ENCODE measurements around the gene RPL31.

RPL31 gene

DNA sequence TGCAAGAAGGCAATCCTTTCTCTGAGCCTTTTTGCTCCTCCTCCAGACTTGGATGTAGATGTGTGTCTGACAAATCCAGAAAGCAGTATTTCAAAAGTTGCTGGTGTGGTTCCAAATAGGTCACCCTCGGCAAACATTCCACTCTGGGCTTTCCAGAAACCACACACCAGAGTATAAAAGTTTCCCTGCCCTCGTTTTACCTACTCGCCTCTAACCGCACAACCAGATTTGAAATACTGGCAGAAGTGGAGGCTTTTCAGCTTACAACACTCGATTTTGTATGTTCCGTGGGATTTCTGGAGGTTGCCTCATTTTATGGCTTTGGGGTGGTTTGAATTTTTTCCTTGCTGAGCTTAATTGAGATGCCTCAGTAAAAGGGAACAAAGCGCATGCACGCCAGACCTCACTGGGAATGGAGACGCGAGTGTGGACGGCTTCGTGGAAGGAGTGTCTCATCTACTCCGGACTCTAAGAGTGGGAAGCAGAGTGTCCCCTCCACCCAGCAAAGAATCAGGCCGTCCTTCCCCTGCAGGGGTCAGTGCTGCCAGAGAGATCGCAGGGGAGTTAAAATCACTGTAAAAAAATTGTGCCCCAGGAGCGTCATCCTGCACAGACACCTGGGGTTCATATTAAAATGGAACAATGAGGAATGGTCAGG lies 44.0 kb upstream of the RPL31 start:
- no peak for TF ChIP-seq CTCF (conservative IDR thresholded peaks at IDR 0.05; ENCODE audit: low read depth, low read length)
- DNase-seq (ENCODE audit: low read depth) = peak; percentile 85
- H3K4me3 ChIP-seq (ENCODE audit: low read depth, low read length) = no peak overlapping the region

- H3K4me3 ChIP-seq (ENCODE audit: low read depth, low read length) = no peak overlapping the region
- no peak for TF ChIP-seq CTCF (conservative IDR thresholded peaks at IDR 0.05; ENCODE audit: low read depth, low read length)
- DNase-seq (ENCODE audit: low read depth) = no peak
Observed at GRCh38 chr2:100959225-100959880, 42.7 kb upstream of the RPL31 start.

DNA sequence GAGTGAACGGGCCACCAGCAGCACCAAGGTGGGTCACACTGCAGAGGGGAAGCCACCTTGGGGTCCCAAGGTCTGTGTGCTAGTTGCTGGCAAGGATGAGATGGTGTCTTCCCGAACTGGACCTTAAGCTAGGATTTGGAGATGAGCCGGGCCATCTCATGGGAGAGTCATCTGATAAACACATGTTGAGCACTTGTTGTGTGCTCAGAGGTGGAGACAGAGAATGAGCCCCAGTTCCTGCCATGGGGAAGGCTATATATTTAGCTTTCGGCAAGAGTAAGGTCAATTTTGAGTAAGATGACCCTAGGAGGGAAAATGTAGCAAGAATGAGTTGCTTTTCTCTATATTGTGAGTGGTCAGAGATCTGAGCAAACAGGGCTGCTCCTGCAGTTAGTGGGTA lies 41.4 kb upstream of the RPL31 start:
- no peak for DNase-seq (ENCODE audit: low read depth)
- no peak overlapping the region for H3K4me3 ChIP-seq (ENCODE audit: low read depth, low read length)
- TF ChIP-seq CTCF (conservative IDR thresholded peaks at IDR 0.05; ENCODE audit: low read depth, low read length) = no peak

- DNase-seq (ENCODE audit: low read depth) = no peak
- H3K4me3 ChIP-seq (ENCODE audit: low read depth, low read length) = no peak overlapping the region
- TF ChIP-seq CTCF (conservative IDR thresholded peaks at IDR 0.05; ENCODE audit: low read depth, low read length) = no peak
Observed at GRCh38 chr2:100962366-100963025, 39.6 kb upstream of the RPL31 start.

DNA sequence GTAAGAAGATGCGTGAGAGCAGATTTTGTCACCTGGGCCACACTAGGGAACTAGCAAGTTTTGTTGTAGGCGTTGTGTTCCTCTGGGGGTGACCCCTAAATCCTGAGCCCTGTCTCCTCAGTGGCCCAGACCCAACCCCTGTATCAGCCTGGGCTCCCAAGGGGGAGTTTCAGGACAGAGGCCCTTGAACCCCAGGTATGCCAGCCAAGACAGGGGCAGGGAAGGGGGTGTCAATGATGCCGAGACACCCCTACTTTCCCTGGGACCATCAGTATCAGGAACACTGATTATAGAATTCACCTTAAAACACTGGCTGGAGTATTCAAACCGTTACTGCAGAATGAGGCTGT lies 39.1 kb upstream of the RPL31 start:
- no peak overlapping the region for H3K4me3 ChIP-seq (ENCODE audit: low read depth, low read length)
- DNase-seq (ENCODE audit: low read depth) = no peak
- TF ChIP-seq CTCF (conservative IDR thresholded peaks at IDR 0.05; ENCODE audit: low read depth, low read length) = no peak

DNA sequence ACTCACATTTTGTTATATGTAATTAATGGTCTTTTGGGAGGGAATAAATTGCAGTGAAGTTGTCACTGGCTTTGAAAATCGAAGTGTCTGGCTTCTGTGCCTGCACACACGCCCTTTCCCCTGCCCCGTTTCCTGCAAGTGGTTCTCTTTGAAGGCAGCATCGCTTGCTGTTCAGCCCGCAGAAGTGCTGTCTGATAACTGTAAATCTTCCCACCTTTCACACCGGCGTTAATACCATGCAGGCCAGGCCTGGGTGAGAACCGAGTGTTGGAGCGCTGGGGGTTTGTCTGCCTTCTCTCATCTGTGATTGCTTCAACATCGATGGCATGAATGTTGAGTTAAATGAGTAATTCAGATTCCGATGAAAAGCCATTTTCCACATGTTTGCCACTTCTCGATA lies 37.9 kb upstream of the RPL31 start:
- DNase-seq (ENCODE audit: low read depth) = no peak
- no peak for TF ChIP-seq CTCF (conservative IDR thresholded peaks at IDR 0.05; ENCODE audit: low read depth, low read length)
- H3K4me3 ChIP-seq (ENCODE audit: low read depth, low read length) = no peak overlapping the region

Measured in choroid plexus epithelial cell (primary cell).